A673 (cell line): ENCODE results near the gene DEFB112. TPM values are rescaled to one million over a fixed set of nuclear protein-coding genes. Genes with fewer than 3 reads are reported as not detected.

Experiments used
- BruUV-seq: library from RNA; stranded (reverse); fragments of 400-500 nt; replicated peaks from 2 replicates; lab custom pipeline; 2021; lab: Mats Ljungman, UMichigan
- CTCF ChIA-PET: fragments of 300-600 bp; sonication (Branson Sonifier 250); formaldehyde crosslinking; loops from one replicate; lab custom pipeline; 2022; ENCODE audit warnings: antibody characterized with exemption; lab: Charles Lee
- POLR2A ChIA-PET: fragments of 300-600 bp; sonication (Branson Sonifier 250); formaldehyde crosslinking; loops from one replicate; lab custom pipeline; 2022; ENCODE audit warnings: antibody characterized with exemption; ENCODE audit not compliant: low non-redundant PET; lab: Charles Lee
- DNase-seq: peaks from one replicate; pipeline ENCODE4 v3.0.0-alpha.2; 2015; ENCODE audit warnings: low spot score
- H3K27ac ChIP-seq: fragments of 200-600 bp; sonication (generic); 2 replicates; pipeline ENCODE4 v1.5.1; 2016; ENCODE audit warnings: mixed run types, low read depth, mild to moderate bottlenecking, mixed read lengths, antibody characterized with exemption, low read length; ENCODE audit not compliant: poor library complexity, severe bottlenecking
- H3K27me3 ChIP-seq: fragments of 200-600 bp; sonication (generic); replicated peaks from 2 replicates; pipeline ENCODE4 v1.6.1; 2017; ENCODE audit warnings: mixed run types, low read depth, mild to moderate bottlenecking, mixed read lengths, antibody characterized with exemption, low read length; ENCODE audit not compliant: insufficient read depth, poor library complexity
- H3K36me3 ChIP-seq: fragments of 200-600 bp; sonication (generic); 2 replicates; pipeline ENCODE4 v1.6.1; 2016; ENCODE audit warnings: mixed run types, mild to moderate bottlenecking, mixed read lengths, antibody characterized with exemption, low read length; ENCODE audit not compliant: insufficient read depth, poor library complexity, severe bottlenecking
- H3K4me1 ChIP-seq: fragments of 200-600 bp; sonication (generic); 2 replicates; pipeline ENCODE4 v1.6.1; 2017; ENCODE audit warnings: mixed run types, mild to moderate bottlenecking, mixed read lengths, antibody characterized with exemption, low read length; ENCODE audit not compliant: insufficient read depth, poor library complexity, severe bottlenecking
- H3K4me3 ChIP-seq: fragments of 200-600 bp; sonication (generic); 2 replicates; pipeline ENCODE4 v1.5.1; 2016; ENCODE audit warnings: low read depth, mixed run types, mild to moderate bottlenecking, mixed read lengths, low read length; ENCODE audit not compliant: poor library complexity, severe bottlenecking
- H3K9me3 ChIP-seq: fragments of 200-600 bp; sonication (generic); 2 replicates; pipeline ENCODE4 v1.6.1; 2016; ENCODE audit warnings: mixed run types, low read depth, mild to moderate bottlenecking, mixed read lengths, antibody characterized with exemption, low read length; ENCODE audit not compliant: poor library complexity, severe bottlenecking
- EZH2 ChIP-seq: fragments of 200-600 bp; sonication (generic); IDR thresholded peaks from 2 replicates; pipeline ENCODE4 v1.6.1; 2017; ENCODE audit warnings: borderline replicate concordance, low read depth, mild to moderate bottlenecking, mixed read lengths, antibody characterized with exemption, low read length; ENCODE audit not compliant: poor library complexity, severe bottlenecking
- intact Hi-C: fragments of 100-400 bp; cut with micrococcal nuclease; formaldehyde crosslinking; loops from one replicate; pipeline ENCODE4 v1.10.0; 2022; ENCODE audit not compliant: unreplicated experiment
- total RNA-seq: library from RNA; stranded (reverse); gene quantifications from 2 replicates; pipeline ENCODE4 v1.2.3, GENCODE V29; 2021
- TF ChIP-seq, protein P1 (sequence below): fragments of 300-800, 200-600 bp; sonication (generic); conservative IDR thresholded peaks from 2 replicates; pipeline ENCODE4 v1.5.1; 2017; ENCODE audit warnings: low read depth, mild to moderate bottlenecking, antibody characterized with exemption, low read length, moderate library complexity, mixed read lengths

Gene DEFB112
- total RNA-seq, 1 experiment from 2014 or later, result not detected

DNA sequence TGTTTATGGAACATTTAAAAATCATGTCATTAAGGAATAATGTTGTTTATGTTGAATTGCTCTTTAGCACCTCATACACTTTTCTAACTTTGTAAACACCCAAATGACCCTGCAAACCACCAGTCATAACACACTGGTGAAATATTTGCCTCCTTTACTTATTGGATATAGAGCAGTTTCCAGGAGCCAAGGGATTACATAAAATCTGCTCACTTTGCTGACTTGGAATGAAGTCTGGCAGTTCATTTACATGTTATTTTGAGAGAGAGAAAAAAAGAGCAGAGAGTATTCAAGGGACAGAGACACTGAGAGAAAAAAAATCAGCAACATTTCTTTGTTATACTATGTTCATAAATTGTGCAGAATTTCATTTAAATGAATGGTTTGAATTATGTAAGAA, 46.6 kb upstream of the DEFB112 start:
- no peak for DNase-seq
- Histone ChIP-seq H3K9me3 (no peaks in the 10 kb centered on the region), H3K27ac (no peak overlapping the region), H3K4me1 (no peaks in the 10 kb centered on the region), H3K27me3 (peaks cover 39% of the 10 kb centered on the region), H3K4me3 (no peak overlapping the region), H3K36me3 (no peaks in the 10 kb centered on the region)
- no TSS peak for BruUV-seq
- CTCF ChIA-PET, result no interaction called here
- intact Hi-C loops, result no loop called here
- TF ChIP-seq, protein P1, sequence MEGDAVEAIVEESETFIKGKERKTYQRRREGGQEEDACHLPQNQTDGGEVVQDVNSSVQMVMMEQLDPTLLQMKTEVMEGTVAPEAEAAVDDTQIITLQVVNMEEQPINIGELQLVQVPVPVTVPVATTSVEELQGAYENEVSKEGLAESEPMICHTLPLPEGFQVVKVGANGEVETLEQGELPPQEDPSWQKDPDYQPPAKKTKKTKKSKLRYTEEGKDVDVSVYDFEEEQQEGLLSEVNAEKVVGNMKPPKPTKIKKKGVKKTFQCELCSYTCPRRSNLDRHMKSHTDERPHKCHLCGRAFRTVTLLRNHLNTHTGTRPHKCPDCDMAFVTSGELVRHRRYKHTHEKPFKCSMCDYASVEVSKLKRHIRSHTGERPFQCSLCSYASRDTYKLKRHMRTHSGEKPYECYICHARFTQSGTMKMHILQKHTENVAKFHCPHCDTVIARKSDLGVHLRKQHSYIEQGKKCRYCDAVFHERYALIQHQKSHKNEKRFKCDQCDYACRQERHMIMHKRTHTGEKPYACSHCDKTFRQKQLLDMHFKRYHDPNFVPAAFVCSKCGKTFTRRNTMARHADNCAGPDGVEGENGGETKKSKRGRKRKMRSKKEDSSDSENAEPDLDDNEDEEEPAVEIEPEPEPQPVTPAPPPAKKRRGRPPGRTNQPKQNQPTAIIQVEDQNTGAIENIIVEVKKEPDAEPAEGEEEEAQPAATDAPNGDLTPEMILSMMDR, result no peak
- no peak for TF ChIP-seq EZH2
- POLR2A ChIA-PET, result no interaction called here

DNA sequence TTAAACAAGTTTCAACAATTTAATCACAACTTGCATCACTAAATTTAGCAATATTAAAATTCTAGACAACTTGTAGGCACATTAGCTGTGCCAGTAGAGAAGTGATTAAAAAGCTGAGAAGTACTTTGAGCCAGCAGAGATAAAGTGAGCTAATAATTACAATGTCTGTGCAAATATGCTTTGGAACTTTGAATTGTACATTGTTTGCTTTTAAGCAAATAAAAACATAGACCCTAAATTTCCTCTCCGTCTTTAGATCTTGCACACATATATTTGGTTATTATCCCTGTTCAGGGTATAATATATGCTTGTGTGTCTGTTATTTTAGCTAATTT, 44.2 kb upstream of the DEFB112 start:
- H3K4me3 ChIP-seq, result no peak overlapping the region
- TF ChIP-seq EZH2, result no peak
- TF ChIP-seq, protein P1, result no peak
- BruUV-seq, result no TSS peak
- DNase-seq, result no peak
- H3K4me1 ChIP-seq, result no peaks in the 10 kb centered on the region
- H3K9me3 ChIP-seq, result no peaks in the 10 kb centered on the region
- CTCF ChIA-PET, result no interaction called here
- intact Hi-C loops, result no loop called here
- H3K27me3 ChIP-seq, result peaks cover 34% of the 10 kb centered on the region
- POLR2A ChIA-PET, result no interaction called here
- H3K36me3 ChIP-seq, result no peaks in the 10 kb centered on the region
- no peak overlapping the region for H3K27ac ChIP-seq

DNA sequence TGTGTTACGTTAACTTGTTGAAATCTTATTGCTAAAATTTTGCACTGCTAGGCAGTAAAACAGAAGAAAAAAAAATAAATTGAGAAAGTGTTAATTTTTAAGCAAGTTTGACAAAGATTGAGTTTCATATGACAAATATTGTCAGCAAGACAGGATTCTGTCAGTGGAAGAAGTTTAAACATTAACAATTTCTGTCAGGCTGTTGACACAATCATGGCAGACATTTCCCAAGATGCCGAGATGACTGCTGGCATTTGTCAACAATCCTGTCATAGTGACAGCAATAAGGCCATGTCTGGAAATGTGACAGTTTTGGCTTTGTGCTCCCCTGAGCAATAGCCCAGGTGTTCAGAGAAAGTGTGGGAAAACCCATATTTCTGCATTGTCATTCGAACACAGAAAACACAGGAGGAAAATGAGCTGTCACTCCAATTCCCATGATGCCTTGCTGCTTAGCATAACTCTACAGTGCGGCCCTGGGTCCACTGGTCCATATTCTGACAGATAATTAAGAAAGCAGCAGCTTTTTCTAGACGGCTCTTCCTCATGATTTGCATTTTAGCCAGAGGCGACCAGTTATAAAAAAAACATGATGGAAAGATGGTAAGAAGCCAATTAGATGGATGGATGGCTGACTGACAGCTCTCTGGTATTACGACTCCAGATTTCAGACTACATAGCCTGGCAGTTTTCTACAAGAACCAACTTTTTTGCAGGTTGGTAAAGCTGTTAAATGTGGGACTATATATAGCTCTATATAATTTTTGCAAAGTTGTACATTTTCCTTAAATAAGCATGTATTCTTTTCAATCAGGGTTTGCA, 43.6 kb upstream of the DEFB112 start:
- no peaks in the 10 kb centered on the region for H3K9me3 ChIP-seq
- no TSS peak for BruUV-seq
- TF ChIP-seq, protein P1, result no peak
- no peak for TF ChIP-seq EZH2
- H3K27ac ChIP-seq, result no peak overlapping the region
- H3K4me1 ChIP-seq, result no peaks in the 10 kb centered on the region
- POLR2A ChIA-PET, result no interaction called here
- no peak overlapping the region for H3K4me3 ChIP-seq
- intact Hi-C loops, result no loop called here
- CTCF ChIA-PET, result no interaction called here
- no peak for DNase-seq
- H3K27me3 ChIP-seq, result peaks cover 28% of the 10 kb centered on the region
- no peaks in the 10 kb centered on the region for H3K36me3 ChIP-seq
